GM19238 (cell line): ENCODE results near the gene SPACDR.

ENCODE experiments used
- DNase-seq: peaks from one replicate; pipeline ENCODE4 v3.0.0; 2011; ENCODE audit warnings: low spot score; ENCODE audit not compliant: insufficient read length

The SPACDR gene

DNA sequence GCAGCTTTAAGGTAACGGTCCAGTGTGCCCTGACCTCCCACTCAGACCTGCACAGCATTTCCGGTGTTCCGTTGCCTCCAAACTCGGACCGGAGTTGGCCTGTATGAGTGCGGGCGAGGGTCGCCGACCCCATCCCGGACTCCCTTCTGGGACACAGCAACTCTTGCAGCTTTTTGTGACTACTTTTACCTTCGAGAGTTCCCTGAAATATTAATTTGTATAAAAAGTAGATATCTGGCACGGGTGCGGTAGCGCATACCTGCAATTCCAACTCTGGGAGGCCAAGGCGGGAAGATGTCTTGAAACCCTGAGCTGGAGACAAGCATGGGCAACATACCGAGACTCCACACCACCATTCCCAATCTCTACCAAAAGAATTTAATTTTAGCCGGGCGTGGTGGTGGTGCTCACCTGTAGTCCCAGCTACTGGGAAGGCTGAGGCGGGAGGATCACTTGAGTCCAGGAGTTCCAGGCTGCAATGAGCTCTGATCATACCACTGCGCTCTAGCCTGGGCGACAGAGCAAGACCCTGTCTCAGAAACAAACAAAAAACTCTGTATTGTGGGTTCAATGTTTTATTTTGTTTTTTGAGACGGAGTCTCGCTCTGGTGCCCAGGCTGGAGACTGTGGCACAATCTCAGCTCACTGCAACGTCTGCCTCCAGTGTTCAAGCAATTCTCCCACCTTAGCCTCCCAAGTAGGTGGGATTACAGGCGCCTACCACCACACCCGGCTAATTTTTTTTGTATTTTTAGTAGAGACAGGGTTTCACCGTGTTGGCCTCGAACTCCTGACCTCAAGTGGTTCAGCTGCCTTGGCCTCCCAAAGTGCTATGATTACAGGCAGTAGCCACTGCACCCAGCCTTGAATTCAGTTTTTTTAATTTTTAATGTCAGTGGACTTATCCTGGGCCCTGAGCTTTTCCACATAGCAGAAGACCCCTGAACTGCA is 26.6 kb downstream of the SPACDR start:
- DNase-seq = no peak

DNA sequence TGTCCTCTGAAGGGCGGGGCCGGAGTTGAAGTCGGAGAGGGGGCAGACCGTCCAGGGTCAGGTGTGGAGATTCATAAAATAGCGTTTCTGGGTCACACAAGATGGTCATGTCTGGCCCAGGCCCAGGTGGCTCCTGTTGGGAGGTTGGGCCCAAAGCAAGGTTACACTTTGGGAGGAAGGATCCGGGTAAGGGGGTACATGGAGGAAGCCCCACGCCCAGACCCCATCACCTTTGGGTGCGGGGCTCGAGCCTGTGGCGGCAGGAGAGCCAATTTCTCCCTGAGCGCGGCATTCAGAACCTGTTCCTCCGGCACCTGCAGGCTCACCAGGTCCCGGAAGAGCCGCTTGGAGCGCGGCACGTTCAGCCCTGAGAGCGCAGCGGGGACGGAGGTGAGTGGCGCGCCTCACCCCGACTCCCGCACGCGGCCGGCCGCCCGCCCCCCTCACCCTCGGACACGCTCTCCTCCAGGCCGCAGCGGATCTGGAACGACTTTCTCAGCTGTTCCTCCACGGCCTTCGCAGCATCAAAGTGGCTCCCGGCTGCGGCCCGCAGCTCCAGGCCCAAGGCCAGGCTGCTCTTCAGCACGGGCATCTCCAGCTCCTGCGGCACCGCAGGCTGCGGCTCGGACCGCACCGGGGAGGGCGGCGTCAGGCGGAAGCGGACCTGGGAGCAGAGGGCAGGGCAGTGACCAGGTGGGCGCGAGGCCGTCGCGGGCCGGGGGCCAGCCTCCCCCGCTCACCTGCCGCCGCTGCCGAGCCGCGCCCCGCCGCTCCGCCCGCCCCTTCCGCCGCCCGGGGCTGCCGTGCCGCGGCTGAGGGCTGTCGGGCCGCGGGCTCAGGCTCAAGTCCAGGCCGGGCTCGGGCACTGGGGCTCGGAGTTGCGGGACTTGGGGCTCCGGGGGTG is 28.4 kb downstream of the SPACDR start:
- peak; percentile 52 for DNase-seq

DNA sequence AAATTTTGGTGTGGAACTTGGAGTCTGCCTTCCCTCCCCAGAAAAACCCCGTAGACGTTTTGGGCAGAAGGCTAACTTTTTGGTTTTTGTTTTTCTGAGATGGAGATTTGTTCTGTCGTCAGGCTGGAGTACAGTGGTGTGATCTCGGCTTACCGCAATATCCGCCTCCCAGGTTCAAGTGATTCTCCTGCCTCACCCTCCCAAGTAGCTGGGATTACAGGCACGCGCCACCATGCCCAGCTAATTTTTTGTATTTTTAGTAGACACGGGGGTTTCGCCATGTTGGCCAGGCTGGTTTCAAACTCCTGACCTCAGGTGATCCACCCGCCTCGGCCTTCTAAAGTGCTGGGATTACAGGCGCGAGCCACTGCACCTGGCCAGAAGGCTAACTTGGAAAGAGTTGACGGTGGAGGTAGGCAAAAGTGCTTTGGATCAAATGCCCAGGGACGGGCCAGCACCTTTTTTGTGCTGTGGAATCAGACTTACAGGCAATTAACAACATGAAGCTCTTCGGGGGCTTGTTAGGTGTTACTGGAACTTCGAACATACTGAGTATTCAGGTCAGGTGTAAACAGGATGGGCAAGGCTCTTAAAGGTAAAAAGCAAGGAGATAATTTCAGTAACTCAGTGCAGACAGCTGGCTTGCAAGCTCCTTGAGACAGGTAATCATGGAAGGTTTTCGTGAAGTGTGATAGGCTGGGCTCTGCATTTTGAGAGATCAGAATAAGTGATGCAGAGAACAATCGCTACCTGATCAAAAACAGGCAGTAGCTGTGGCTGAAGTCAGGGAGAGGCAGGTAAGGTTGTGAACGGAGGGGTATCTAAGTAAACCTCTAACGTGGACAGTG is 29.5 kb downstream of the SPACDR start:
- DNase-seq = no peak

DNA sequence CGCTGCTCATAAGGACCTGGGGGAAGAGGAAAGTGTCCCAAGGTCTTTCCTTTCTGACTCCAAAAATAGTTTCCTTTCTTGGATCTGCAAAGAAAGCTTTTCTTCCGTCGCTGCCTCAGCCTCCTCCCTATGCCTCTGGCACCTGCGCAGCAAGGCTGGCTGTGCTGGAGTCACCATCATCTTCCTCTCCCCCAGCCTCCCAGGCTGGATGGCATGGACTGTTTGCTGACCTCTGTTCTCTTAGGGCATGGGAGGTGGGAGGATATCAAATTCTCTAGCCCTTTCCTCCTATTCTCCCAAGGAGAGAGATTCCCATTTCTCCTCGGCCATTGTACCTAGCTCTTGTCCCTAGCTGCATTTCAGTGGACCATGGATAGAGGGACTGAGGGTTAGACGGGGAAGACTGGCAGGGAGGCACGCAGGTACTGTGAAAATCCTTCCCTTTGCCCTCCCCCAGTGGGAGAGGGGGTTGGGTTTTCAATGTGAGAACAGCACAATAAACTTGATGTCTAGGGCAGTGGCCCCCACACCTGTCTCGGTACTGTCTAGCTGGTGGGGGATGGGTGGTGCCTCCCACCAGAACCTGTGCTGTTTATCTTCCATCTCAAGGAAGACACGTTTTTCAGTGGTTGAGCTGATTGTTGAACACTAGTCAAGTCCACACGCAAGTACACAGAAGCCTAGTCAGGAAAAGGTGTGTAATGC is 30.3 kb downstream of the SPACDR start:
- no peak for DNase-seq

DNA sequence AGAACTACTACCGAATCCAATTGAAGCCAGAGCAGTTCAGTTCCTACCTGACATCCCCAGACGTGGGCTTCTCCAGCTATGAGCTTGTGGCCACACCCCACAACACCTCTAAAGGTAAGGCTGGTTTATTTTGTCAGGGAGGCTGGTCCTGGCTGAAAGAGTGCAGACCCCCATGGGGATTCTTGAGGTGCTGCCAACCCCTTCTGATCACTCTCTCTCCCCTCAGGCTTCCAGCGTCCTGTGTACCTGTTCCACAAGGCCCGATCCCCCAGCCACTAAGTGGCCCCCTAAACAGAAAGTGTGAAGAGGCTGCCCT is 30.8 kb downstream of the SPACDR start:
- no peak for DNase-seq

DNA sequence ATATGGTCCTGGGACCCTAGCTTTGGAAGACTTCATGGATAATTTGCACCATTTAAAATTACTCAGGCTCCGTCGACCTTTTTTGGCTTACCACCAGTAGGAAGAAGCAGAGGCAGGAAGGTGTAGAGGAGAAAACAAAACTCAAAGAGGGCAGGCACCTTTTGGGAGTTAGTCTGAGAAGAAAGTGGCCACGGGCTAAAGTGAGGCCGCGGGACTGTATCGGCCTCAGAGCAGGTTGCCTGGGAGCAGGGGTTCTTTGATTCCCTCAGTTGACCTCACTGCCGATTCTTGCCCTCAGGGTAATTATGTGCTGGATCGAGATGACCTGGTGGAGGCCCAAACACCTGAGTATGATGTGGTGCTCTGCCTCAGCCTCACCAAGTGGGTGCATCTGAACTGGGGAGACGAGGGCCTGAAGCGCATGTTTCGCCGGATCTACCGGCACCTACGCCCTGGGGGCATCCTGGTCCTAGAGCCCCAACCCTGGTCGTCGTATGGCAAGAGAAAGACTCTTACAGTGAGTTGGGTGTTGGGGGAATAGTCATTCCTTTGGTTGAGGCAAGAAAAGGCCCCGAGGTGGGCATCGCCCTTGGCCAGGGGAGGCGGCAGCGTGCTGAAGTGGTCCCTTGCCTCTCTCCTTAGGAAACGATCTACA is 31.3 kb downstream of the SPACDR start:
- DNase-seq = no peak

DNA sequence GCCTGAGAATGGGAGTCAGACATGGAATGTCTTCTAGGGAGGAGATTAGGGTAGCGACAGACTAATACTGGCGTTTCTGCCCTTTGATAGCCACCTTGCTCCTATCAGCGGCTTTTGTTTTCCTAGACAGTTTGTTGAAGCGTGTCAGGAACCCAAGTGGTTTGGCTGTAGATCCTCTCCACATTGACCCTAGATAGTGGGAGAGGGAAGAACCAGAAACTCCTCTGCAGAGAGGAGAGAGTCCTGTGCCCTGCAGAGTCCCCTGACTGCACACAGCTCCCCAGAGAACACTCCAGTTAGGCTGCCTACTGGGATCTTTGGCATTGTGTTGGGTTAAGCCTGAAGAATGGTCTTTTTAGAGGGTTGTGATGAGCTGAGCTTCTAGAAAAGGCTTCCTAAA is 32.0 kb downstream of the SPACDR start:
- DNase-seq = no peak

DNA sequence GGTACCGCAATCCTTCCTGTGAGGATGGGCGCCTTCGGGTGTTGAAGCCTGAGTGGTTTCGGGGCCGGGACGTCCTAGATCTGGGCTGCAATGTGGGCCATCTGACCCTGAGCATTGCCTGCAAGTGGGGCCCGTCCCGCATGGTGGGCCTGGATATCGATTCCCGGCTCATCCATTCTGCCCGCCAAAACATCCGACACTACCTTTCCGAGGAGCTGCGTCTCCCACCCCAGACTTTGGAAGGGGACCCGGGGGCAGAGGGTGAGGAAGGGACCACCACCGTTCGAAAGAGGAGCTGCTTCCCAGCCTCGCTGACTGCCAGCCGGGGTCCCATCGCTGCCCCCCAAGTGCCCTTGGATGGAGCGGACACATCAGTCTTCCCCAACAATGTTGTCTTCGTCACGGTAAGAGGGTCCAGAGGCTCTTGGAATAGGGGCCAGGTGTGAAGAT is 32.7 kb downstream of the SPACDR start:
- no peak for DNase-seq

DNA sequence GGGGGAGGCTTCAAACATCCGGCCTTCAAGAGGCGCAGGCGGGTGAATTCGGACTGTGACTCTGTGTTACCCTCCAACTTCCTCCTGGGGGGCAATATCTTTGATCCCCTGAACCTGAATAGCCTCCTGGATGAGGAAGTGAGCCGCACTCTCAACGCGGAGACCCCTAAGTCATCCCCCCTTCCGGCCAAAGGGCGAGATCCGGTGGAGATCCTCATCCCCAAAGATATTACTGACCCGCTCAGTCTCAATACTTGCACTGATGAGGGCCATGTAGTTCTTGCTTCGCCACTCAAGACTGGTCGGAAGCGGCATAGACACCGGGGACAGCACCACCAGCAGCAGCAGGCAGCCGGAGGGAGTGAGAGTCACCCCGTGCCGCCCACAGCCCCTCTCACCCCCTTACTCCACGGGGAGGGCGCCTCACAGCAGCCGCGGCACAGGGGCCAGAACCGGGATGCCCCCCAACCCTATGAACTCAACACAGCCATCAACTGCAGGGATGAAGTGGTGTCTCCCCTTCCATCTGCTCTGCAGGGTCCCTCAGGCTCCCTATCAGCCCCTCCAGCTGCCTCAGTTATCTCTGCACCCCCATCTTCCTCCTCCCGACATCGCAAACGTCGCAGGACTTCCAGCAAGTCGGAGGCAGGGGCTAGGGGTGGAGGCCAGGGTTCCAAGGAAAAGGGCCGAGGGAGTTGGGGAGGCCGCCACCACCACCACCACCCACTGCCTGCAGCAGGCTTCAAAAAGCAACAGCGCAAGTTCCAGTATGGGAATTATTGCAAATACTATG is 33.4 kb downstream of the SPACDR start:
- no peak for DNase-seq

DNA sequence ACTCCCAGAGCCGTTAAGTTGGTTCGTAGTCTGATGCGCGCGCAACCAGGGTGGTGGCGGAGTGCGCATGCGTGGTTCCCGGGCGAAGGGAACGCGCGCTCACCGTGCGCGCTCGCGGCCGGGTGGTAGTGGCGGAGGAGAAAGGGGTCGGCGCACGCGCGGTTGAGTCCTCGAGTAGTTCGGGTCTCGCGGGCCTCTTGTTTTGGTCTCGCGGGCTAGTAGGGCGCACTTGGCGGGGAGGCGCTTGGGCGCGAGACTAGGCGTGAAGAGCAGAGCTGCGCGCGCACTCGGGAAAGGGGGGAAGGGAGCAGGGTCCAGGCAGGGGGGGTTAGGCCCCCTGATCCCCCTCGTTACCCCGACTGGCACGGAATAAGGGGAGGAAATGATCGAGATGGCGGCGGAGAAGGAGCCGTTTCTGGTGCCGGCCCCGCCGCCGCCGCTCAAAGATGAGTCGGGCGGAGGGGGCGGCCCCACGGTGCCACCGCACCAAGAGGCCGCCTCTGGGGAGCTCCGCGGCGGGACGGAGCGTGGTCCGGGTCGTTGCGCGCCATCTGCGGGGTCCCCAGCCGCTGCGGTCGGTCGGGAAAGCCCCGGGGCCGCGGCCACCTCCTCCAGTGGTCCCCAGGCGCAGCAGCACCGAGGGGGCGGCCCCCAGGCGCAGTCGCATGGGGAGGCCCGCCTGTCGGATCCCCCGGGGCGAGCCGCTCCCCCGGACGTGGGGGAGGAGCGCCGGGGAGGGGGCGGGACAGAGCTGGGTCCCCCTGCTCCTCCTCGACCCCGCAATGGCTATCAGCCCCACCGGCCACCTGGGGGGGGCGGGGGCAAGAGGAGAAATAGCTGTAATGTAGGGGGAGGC is 34.2 kb downstream of the SPACDR start, which contains the start of gene MEPCE:
MEPCE (plus strand) TSS at position 195 of the 856 bp plus-strand sequence; CDS start at position 383, 188 bp downstream.
- peak; percentile 93 for DNase-seq

DNA sequence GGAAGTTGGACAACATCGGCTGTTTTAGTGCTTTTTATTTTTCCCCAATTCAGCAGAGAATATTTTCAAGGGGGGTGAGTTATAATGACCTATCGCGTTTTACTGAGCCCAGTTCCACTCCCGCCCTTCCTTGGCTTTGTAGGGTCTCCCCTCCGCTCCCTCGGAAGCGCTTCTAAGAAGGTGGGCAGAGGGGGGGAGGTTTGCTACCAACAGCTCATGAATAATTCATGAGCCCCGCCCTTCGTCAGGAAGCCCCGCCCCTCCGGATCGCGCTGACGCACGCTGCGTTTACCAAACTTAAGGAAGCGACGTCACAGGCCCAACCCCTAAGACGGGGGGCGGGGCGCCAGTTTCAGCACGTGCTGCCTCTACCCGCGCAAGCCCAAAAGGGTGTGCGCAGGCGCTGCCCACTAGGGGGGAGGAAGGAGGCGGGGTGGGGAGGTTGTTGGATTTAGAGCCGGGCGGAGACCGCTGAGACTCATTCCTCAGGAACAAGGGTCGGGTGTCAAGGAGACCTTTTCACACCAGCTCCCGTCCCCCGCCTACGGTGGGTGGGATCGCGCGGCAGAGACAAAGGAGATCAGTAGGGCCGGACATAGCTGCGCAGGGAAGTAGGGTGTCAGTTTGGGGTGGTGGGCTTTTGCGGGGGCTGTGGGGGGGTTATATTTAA is 35.0 kb downstream of the SPACDR start:
- DNase-seq = peak; percentile 81

DNA sequence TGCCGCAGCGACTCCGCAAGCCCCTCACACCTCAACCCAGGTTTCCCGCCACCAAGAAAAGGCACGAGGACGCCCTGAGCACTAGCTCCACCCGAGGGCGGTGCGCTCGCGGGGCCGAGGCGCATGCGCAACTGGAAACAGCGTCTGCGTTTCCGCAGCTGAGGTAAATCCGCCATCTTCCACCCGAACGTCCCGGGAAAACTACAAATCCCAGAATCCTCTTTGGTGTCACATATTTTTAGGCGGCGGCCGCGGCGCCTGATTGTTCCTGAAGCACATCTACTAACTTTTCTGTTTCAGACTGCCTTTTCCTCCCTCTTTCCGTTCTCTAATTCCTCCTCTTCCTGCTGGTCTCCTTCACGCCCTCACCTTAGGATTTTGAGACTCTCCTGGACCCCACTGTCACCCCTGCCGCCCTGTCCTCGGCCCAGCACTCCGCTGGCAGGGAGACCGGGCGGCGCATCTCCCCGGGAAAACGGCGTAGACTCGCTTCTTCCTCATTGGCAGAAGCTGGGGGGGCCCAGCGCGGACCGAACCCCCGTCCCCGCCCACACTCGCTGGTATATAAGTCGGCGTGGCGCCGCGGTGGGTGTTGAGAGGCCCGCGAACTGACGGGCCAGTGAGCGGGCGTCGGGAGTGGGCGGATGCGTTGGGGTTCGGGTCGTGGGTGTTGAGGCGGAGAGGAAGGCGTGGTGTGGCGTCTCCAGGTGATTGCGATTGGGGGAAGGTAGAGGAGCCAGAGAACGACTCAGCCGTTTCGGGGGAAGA is 35.7 kb downstream of the SPACDR start, which contains the start of gene ZCWPW1:
ZCWPW1 (minus strand) TSS at position 505 of the 768 bp plus-strand sequence. CDS start 8,054 bp downstream, outside the sequence.
- DNase-seq = peak; percentile 78

DNA sequence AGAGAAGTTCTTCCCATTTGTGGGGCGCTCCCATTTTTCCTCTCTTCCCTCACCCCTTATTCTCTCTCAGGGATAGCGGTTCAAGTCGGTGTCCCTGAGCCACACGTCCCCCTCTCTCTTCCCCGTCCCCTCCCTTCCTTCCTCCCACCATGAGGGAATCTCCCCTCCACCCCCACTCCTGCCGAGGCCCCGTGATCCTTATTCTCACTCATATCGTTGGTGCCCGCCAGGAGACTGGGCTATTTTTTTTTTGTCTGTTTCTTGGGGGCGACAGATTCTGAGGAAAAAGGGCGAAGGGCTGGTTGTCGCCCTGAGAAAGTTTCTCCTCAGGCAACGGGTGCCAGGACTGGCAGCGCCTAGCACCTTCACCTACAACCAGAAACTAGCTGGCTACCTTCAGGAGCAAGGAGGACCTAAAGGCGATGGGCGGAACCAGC is 36.3 kb downstream of the SPACDR start:
- no peak for DNase-seq

DNA sequence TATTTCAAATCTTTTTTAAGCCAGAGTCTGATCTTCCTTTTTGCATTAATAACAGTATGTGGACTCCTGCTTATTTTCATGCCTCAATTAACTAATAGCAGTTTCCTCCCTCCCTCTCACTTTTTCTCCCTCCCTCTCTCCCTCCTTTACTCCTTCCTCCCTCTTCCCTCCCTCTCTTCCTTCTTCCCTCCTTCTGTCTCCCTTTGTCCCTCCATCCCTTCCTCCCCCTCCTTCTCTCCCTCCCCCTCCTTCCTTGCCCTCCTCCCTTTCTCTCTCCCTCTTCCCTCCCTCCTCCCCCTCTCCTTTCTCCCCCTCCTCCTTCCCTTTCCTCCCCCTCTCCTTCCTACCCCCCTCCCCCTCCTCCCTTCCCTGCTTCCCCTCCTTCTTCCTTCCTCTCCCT is 37.5 kb downstream of the SPACDR start:
- no peak for DNase-seq

DNA sequence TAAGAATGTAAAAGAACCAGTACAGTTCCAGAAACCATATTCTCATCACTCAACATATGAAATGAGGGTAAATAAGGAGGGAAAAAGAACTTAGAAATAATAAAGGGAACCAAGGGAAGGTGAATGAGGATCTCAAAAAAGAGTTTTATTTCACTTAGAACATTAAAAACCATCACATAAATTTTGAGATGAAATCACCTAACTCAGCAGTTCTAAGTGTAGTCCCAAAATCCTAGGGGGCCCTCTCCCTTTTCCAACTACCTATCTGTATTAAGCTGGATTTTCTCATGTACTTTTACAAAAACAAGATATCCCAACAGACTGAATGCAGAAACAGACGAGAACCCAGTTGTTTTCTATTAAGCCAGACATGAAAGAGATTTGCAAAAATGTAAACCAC is 38.7 kb downstream of the SPACDR start:
- no peak for DNase-seq

DNA sequence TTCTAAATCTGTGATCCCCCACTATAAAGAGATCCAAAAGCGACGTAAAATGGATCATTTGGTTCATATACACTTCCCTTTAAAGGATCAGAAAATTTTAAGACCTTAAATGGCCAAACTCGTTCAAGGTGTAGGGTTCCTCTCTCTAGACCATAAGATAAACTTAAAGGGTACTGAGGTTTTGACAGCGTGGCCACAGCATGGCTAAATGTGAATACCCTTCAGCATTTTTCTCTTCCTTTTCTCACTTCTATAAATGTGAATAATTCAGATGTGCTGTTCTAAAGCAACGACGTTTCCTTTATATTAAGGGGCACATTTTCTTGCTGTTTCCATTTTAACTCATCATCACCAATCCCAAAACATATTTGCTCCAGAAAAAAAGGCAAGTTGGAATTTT is 40.7 kb downstream of the SPACDR start:
- no peak for DNase-seq
